Activated B cell treated with CpG ODN at 0.5 μM for 24 hours (primary cell): ENCODE results near the gene PIP5KL1. TPM values are rescaled to one million over a fixed set of nuclear protein-coding genes. Genes with fewer than 3 reads are reported as not detected.

Experiments
- ATAC-seq: fragments of 200-7000 bp; cut with Tn5 transposase; one replicate; pipeline ENCODE4 v1.10.0; 2021; ENCODE audit warnings: low read depth, mild to moderate bottlenecking, moderate library complexity
- CTCF ChIA-PET: fragments of 350-600 bp; sonication (Branson Sonifier 250); formaldehyde crosslinking; loops from one replicate; lab custom pipeline; 2021; ENCODE audit warnings: antibody characterized with exemption; lab: Charles Lee
- POLR2A ChIA-PET: fragments of 350-600 bp; sonication (Branson Sonifier 250); formaldehyde crosslinking; loops from one replicate; lab custom pipeline; 2021; ENCODE audit warnings: antibody characterized with exemption; lab: Charles Lee
- DNase-seq: peaks from one replicate; pipeline ENCODE4 v3.0.0; 2022
- H3K27ac Mint-ChIP-seq: one replicate; pipeline ENCODE4 v1.8.0; 2020; ENCODE audit warnings: mixed read lengths
- H3K27me3 Mint-ChIP-seq: one replicate; pipeline ENCODE4 v1.8.0; 2021; ENCODE audit warnings: mixed read lengths
- H3K36me3 Mint-ChIP-seq: one replicate; pipeline ENCODE4 v1.8.0; 2021; ENCODE audit warnings: low read depth, mixed read lengths
- H3K4me1 Mint-ChIP-seq: one replicate; pipeline ENCODE4 v1.8.0; 2021; ENCODE audit warnings: mixed read lengths
- H3K4me3 Mint-ChIP-seq: one replicate; pipeline ENCODE4 v1.8.0; 2020; ENCODE audit warnings: mild to moderate bottlenecking, mixed read lengths
- H3K9me3 Mint-ChIP-seq: one replicate; pipeline ENCODE4 v1.8.0; 2020; ENCODE audit warnings: mixed read lengths
- intact Hi-C: fragments of 100-400 bp; cut with micrococcal nuclease; formaldehyde crosslinking; loops from one replicate; pipeline ENCODE4 v1.15.1; 2024
- total RNA-seq: library from RNA; stranded (reverse); gene quantifications from 2 replicates; pipeline ENCODE4 v1.2.3, GENCODE V29; 2022
- TF ChIP-seq, protein P1 (sequence below): fragments of 200-600 bp; IDR thresholded peaks from one replicate; pipeline ENCODE4 v1.8.0; 2022; ENCODE audit warnings: antibody characterized with exemption, mild to moderate bottlenecking

The PIP5KL1 gene
- total RNA-seq, 1 donor from 2014 or later: 1.8 TPM

GRCh38 chr9:127876026-127876763, 54.4 kb downstream of the PIP5KL1 start:
- TF ChIP-seq, protein P1, sequence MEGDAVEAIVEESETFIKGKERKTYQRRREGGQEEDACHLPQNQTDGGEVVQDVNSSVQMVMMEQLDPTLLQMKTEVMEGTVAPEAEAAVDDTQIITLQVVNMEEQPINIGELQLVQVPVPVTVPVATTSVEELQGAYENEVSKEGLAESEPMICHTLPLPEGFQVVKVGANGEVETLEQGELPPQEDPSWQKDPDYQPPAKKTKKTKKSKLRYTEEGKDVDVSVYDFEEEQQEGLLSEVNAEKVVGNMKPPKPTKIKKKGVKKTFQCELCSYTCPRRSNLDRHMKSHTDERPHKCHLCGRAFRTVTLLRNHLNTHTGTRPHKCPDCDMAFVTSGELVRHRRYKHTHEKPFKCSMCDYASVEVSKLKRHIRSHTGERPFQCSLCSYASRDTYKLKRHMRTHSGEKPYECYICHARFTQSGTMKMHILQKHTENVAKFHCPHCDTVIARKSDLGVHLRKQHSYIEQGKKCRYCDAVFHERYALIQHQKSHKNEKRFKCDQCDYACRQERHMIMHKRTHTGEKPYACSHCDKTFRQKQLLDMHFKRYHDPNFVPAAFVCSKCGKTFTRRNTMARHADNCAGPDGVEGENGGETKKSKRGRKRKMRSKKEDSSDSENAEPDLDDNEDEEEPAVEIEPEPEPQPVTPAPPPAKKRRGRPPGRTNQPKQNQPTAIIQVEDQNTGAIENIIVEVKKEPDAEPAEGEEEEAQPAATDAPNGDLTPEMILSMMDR: no peak
- DNase-seq (no peak), ATAC-seq (no peak)
- POLR2A ChIA-PET: interaction anchor here (1.1 kb wide), 1 partner anchor 11 kb away, joined by 3 read pairs; no protein-coding TSS in a partner anchor
- Mint-ChIP-seq H3K9me3 (no peaks in the 10 kb centered on the region), H3K27ac (no peak overlapping the region), H3K36me3 (no peaks in the 10 kb centered on the region), H3K4me3 (no peak overlapping the region), H3K27me3 (no peaks in the 10 kb centered on the region), H3K4me1 (peaks cover 24% of the 10 kb centered on the region)
- CTCF ChIA-PET: interaction anchor here (0.8 kb wide), 1 partner anchor 13 kb away, joined by 3 read pairs; no protein-coding TSS in a partner anchor
- intact Hi-C loops: no loop called here

GRCh38 chr9:127875306-127875966, 55.1 kb downstream of the PIP5KL1 start:
- DNase-seq: no peak
- Mint-ChIP-seq H3K9me3 (no peaks in the 10 kb centered on the region), H3K4me3 (no peak overlapping the region), H3K27me3 (no peaks in the 10 kb centered on the region), H3K27ac (no peak overlapping the region), H3K4me1 (peaks cover 24% of the 10 kb centered on the region), H3K36me3 (no peaks in the 10 kb centered on the region)
- intact Hi-C loops: no loop called here
- POLR2A ChIA-PET: interaction anchor here (0.6 to 1.1 kb wide), 2 partner anchors 10 to 163 kb away, joined by 3 to 5 read pairs; no protein-coding TSS in a partner anchor
- no peak for ATAC-seq
- CTCF ChIA-PET: no interaction called here
- TF ChIP-seq, protein P1: no peak

GRCh38 chr9:127874301-127875221, 56.0 kb downstream of the PIP5KL1 start:
- POLR2A ChIA-PET: interaction anchor here (0.5 to 0.9 kb wide), 2 partner anchors 43 to 84 kb away, joined by 4 read pairs; partner anchors contain the start of gene ST6GALNAC4
- intact Hi-C loops: no loop called here
- H3K27ac Mint-ChIP-seq: no peak overlapping the region
- no peak for ATAC-seq
- CTCF ChIA-PET: interaction anchor here (0.7 kb wide), 1 partner anchor 47 kb away, joined by 3 read pairs; no protein-coding TSS in a partner anchor
- no peak for DNase-seq
- H3K36me3 Mint-ChIP-seq: no peaks in the 10 kb centered on the region
- H3K4me1 Mint-ChIP-seq: peaks cover 21% of the 10 kb centered on the region
- H3K9me3 Mint-ChIP-seq: no peaks in the 10 kb centered on the region
- no peak overlapping the region for H3K4me3 Mint-ChIP-seq
- TF ChIP-seq, protein P1: no peak
- no peaks in the 10 kb centered on the region for H3K27me3 Mint-ChIP-seq

GRCh38 chr9:127873886-127874285, 56.7 kb downstream of the PIP5KL1 start:
- intact Hi-C loops: no loop called here
- ATAC-seq (no peak), DNase-seq (no peak)
- CTCF ChIA-PET: no interaction called here
- H3K36me3 Mint-ChIP-seq: no peaks in the 10 kb centered on the region
- no peak overlapping the region for H3K4me3 Mint-ChIP-seq
- peaks cover 17% of the 10 kb centered on the region for H3K4me1 Mint-ChIP-seq
- POLR2A ChIA-PET: interaction anchor here (0.5 to 0.9 kb wide), 2 partner anchors 43 to 83 kb away, joined by 4 read pairs; partner anchors contain the start of gene ST6GALNAC4
- no peaks in the 10 kb centered on the region for H3K27me3 Mint-ChIP-seq
- no peak overlapping the region for H3K27ac Mint-ChIP-seq
- H3K9me3 Mint-ChIP-seq: no peaks in the 10 kb centered on the region
- TF ChIP-seq, protein P1: no peak
